GM19043 (cell line): Measurements from ENCODE around the gene HIGD1C.
"Not testable (repeated sequence)": the region's sequence is repeated elsewhere in the genome, so short reads cannot be mapped to it uniquely, and the experiment has no call there.

Source experiments
- ATAC-seq: cut with Tn5 transposase; IDR thresholded peaks from one replicate; pipeline ENCODE4 v1.9.1; 2021; ENCODE audit warnings: low read depth; ENCODE audit not compliant: unreplicated experiment

HIGD1C gene

DNA sequence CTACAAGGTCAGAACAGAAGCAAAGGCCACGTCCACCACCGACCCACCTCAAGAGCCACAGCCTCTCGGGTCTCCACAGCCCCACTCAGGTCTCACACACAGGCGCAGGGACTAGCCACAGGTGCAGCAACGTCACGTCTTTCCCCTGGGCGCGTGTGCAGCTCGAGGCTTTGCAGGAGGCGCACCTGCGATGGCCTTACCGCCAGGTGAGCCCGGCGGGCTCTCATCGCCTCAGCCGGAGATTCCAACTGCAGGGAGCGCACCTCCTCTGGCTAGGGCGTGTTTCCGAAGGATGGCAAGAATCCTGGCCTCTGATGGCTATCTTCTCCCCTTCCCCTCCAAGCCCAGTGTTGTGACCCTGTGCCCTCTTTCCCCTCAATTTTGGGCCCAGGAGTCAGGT lies at the start of gene HIGD1C:
Gene HIGD1C, plus strand, starts transcription at position 35 of the 400 bp plus-strand sequence. CDS start 1,455 bp downstream, outside the sequence.
- no peak for ATAC-seq

DNA sequence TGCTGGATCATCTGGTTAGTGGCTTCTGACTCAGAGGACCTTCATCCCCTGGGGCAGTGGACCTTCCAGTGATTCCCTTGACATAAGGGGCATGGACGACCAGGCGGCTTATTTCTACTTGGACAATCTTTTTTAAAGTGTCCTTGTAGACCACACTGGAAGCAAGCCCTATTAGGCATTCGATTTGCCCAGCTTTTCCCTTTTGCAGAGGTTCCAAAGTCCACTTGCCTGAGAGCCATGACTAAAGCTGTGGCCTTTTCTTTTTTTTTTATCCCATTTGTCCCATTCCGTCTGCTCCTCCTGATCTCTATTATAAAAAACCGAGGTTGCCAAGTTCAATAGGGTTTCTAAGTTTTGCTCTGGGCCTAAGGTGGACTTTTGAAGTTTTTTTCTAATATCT lies 43.9 kb upstream of the HIGD1C start:
- not testable (repeated sequence) for ATAC-seq

DNA sequence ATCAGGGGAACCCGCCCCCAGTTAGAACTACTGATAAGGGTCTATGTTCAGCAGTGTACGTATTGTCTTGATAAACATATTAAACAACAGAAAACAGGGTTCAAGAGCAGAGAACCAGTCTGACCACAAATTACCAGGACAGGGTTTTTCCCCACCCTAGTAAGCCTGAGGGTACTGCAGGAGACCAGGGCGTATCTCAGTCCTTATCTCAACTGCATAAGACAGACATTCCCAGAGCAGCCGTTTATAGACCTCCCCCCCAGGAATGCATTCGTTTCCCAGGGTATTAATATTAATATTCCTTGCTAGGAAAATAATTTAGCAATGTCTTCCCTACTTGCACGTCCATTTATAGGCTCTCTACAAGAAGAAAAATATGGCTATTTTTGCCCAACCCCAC lies 40.0 kb upstream of the HIGD1C start:
- not testable (repeated sequence) for ATAC-seq

DNA sequence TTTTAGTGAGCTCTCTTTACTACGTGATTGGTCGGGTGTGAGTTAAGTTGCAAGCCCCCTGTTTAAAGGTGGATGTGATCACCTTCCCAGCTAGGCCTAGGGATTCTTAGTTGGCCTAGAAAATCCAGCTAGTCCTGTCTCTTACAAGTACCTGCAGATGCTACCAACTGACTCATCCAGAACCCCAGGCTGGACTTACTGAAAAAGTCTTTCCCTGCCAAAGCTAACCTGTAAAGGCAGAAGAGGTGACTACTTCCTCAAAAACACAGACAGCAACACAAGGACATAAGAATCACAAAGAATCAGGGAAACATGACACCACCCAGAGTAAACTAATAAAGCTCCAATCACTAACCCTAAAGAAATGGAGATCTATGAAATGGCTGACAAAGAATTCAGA lies 39.1 kb upstream of the HIGD1C start:
- ATAC-seq: no peak

DNA sequence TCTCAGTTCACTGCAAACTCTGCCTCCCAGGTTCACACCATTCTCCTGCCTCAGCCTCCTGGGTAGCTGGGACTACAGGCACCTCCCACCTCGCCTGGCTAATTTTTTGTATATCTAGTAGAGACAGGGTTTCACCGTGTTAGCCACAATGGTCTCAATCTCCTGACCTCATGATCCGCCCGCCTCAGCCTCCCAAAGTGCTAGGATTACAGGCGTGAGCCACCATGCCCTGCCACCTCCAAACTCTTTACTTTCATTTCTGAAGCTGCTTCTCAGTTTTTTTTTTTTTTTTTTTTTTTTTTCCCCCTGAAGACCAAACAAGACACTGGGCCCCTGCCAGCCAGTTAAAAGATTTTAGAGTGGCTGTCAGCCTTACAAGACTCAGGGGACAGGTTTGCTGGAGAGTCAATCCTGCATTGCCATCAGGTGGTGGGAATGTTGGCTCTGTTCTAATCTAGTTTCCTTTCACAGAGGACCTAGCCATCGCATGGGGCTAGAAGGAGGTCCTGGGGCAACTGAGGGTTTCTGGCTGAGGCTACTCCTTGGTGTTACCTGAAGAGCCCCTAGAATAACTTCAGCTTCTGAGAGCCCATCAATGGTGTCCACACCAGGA lies 37.4 kb upstream of the HIGD1C start:
- no peak for ATAC-seq

DNA sequence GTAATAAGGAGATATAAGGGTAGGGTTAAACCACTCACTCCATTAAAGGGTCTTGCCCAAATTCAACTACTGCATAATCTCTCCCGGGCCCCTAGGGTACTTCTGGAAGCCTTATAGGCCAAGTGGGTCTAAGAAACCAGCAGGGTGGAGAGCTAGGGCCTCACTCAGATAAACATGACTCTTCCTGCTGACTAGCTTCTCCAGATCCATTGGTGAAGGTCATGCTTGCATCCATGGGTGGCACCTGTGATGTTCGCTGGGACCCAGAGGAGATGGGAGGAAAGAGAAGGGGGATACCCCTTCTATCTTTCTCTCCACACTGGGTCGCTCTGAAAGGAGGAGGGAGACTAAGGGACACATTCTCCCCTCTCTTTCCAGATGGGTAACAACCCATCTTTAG lies 36.1 kb upstream of the HIGD1C start:
- no peak for ATAC-seq

DNA sequence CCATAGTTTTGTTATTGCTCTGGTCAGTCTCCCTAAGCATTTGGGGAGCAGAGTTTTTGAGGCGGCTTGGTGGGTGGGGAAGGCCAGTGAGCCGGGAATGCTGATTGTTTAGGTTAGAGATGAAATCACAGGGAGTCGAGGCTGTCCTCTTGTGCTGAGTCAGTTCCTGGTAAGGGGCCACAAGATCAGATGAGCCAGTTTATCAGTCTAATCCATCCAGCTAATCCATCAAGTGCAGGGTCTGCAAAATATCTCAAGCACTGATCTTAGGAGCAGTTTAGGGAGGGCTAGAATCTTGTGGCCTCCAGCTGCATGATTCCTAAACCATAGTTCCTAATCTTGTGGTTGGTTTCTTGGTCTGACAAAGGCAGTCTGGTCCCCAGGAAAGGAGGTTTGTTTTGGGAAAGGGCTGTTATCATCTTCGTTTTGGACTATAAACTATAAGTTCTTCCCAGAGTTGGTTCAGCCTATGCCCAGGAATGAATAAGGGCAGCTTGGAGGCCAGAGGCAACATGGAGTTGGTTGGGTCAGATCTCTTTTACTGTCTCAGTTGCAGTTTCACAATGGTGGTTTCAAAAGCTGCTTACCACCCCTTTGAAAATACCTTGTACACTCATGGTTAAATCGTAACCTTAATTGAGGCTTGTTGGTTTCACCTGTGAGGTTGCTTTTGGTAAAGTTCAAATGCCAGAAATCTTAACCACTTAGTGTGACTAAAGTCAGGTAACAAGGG lies 33.6 kb upstream of the HIGD1C start:
- ATAC-seq: no peak

DNA sequence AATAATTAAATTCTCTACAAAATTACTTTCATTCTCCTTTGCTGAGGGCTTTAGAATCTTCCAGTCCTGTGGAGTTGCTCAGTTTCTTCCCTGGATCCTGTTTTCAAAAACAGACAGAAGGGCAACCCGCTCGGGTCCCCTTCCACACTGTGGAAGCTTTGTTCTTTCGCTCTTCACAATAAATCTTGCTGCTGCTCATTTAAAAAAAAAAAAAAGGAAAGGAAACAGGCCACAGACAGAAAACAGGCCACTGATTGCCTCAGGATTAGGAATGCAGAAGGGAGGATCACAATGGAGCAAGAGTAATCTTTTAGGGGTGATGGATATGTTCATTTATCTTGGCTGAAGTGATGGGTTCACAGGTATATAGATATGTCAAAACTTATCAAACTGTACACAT lies 29.5 kb upstream of the HIGD1C start:
- ATAC-seq: no peak

DNA sequence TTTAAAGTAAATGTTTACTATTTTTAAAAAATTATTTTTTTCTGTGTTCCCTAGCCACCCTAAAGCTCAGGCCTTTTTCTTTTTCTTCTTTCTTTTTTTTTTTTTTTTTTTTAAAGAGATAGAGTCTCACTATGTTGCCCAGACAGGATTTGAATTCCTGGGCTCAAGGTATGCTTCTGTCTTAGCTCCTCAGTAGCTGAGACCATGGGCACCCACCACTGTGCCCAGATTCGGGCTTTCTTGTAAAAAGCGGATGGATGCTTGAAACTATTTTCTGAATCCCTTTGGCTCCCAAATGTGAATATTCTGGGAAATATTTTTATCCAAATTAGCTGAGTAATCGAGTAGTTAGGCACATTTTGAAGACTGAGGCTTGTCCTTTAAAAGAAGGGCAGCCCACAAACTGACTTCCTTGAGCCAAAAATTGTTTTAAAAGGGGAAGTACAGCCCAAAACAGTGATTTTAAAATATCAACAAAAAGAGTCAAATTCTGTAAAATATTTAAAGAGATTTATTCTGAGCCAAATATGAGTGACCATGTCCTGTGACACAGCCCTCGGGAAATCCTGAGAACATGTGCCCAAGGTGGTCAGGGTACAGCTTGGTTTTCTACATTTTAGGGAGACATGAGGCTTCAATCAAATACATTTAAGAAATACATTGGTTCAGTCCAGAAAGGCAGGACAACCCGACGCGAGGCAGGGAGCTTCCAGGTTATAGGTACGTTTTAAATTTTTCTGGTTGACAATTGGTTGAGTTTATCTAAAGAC lies 28.8 kb upstream of the HIGD1C start:
- no peak for ATAC-seq

DNA sequence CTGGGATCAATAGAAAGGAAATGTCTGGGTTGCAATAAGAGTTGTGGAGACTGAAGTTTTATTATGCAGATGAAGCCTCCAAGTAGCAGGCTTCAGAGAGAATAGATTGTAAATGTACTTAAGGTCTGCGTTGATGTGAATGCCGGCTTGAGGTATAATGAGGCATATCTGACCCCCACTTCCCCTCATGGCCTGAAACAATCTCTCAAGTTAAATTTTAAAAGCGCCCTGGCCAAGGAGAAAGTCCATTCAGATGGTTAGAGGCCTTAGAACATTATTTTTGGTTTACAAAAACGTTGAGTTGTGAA lies 28.3 kb upstream of the HIGD1C start:
- ATAC-seq: no peak

DNA sequence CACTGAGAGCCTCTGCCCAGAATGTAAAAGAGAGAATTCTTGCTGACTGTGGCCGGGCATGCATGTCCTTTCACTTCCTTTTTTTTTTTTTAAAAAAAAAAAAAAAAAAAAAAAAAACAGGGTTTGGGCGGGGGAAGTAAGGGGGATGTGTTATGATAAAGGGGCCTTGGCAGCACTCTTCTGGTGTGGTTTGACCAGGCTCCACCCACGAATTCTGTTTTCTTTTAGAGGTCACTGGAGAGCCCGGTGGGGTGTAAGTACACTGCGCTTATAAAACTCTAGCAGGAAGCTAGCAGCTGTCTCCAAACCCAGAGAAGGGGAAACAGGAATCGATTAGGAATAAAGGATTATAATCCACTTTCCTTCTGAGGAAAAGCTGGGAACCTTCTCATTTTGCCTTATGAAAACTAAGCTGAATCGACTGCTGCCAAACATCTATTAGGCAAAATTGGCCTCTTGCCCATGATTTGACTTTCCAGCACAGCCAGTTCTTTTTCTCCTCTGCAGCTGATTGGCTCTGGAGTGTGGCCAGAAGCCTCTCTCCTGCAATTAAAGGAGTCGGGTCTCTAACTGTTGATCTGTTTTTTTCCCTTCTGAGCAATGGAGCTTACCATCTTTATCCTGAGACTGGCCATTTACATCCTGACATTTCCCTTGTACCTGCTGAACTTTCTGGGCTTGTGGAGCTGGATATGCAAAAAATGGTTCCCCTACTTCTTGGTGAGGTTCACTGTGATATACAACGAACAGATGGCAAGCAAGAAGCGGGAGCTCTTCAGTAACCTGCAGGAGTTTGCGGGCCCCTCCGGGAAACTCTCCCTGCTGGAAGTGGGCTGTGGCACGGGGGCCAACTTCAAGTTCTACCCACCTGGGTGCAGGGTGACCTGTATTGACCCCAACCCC lies 27.7 kb upstream of the HIGD1C start:
- peak; percentile 80 for ATAC-seq

DNA sequence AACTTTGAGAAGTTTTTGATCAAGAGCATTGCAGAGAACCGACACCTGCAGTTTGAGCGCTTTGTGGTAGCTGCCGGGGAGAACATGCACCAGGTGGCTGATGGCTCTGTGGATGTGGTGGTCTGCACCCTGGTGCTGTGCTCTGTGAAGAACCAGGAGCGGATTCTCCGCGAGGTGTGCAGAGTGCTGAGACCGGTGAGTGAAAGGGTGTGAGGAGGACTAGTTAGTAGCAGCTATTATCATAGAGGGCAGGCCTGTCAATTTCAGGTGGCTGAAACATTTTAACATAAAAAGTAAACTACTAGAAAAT lies 27.0 kb upstream of the HIGD1C start:
- no peak for ATAC-seq

DNA sequence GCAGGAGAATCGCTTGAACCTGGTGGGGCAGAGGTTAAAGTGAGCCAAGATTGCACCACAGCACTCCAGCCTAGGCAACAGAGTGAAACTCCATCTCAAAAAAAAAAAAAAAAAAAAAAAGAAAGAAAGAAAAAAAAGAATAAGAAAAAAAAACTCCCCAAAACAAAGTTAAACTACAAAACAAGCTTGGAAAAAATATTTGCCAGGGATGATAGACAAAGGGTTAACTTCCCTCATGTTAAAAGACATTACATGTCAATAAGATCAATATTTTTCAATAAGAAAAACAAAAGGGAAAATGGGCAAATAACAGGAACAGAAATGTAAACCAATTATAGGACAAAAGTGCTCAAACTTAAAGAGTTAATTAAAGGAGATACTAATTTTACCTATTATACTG lies 26.4 kb upstream of the HIGD1C start:
- ATAC-seq: no peak

DNA sequence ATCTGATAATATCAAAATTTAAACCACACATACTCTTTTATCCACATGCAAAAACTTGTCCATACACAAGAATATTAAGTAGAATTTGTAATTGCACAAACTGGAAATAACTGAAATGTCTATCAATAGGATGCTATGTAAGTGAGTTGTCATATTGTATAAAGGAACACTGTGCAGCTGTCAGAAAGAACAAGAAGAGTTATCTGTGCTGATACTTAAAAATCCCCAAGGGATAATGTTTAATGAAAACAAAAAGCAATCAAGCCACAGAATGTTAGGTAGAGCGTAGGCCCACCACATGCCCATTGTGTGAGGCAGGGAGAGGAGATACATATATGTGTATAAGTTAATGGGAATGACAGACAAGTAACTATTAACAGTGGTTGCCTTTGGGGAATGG lies 25.9 kb upstream of the HIGD1C start:
- ATAC-seq: no peak

DNA sequence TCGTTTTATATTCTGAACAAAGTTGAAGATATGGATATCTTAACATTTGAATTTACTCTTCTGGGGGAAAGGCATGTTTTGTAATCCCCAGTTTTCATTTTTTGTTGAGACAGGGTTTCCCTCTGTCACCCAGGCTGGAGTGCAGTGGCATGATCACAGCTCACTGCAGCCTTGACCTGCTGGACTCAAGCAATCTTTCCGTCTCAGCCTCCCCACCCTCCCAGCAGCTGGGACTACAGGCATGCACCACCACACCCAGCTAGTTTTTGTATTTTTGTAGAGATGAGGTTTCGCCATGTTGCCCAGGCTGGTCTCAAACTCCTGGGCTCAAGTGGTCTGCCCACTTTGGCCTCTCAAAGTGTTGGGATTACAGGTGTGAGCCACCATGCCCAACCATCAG lies 25.4 kb upstream of the HIGD1C start:
- not testable (repeated sequence) for ATAC-seq

DNA sequence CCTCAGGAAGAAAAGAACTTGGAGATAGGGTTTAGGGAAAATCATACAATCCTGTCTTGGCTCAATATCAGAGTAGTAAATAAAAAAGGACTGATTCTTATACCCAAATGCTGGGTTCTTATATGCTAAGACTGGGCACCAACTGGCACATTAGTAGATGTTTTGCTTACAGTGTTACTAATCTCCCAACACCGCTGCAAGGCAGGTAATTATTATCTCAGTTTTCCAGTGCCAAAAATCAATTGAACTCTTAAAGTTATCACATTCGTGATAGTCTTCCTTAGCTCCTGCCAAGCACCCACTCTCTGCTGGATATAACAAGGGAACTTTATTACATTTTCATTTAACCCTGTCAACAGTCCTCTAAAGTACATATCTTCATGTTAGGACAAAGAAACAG lies 25.0 kb upstream of the HIGD1C start:
- ATAC-seq: no peak

DNA sequence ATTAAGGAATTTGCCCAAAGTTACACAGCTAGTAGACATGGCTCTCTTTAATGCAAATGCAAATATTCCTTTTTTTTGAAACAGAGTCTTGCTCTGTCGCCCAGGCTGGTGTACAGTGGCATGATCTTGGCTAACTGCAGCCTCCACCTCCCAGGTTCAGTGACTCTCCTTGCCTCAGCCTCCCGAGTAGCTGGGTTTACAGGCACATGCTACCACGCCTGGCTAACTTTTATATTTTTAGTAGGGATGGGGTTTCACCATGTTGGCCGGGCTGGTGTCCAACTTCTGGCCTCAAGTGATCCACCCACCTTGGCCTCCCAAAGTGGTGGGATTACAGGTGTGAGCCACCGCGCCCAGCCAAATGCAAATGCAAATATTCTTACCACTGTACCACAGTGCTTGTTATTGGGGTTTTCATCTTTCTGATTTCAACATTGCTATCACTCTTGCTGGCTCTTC lies 24.5 kb upstream of the HIGD1C start:
- ATAC-seq: no peak

DNA sequence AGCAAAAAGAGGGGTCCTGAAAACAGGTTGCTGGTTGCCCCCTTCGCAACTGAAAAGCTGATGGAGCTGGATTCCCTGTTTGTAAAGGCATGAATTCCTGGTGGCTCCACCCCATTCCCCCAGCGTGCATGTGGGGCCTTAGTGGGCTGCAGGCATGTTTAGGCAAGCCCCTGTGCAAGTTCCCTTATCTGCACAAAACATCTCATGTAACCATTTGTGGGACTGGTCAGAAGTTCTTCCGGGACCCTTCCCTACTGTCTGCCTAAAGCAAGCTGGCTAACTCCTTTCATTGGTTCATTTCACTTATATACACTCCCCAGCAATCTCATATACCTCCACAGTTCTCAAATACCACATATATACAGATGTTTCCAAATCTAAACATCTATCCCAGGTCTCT lies 24.0 kb upstream of the HIGD1C start:
- no peak for ATAC-seq

DNA sequence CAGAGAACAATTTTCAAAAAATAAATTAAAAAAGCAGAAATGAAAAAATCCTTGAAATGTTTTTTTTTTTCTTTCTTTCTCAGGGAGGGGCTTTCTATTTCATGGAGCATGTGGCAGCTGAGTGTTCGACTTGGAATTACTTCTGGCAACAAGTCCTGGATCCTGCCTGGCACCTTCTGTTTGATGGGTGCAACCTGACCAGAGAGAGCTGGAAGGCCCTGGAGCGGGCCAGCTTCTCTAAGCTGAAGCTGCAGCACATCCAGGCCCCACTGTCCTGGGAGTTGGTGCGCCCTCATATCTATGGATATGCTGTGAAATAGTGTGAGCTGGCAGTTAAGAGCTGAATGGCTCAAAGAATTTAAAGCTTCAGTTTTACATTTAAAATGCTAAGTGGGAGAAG lies 22.5 kb upstream of the HIGD1C start:
- ATAC-seq: no peak

DNA sequence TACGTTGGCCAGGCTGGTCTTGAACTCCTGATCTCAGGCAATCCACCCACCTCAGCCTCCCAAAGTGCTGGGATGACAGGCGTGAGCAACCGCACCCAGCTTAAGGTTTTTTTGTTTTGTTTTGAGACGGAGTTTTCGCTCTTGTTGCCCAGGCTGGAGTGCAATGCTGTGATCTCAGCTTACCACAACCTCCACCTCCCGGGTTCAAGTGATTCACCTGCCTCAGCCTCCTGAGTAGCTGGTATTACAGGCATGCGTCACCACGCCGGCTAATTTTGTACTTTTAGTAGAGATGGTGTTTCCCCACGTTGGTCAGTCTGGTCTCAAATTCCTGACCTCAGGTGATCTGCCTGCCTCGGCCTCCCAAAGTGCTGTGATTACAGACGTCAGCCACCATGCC lies 21.9 kb upstream of the HIGD1C start:
- ATAC-seq: not testable (repeated sequence)

DNA sequence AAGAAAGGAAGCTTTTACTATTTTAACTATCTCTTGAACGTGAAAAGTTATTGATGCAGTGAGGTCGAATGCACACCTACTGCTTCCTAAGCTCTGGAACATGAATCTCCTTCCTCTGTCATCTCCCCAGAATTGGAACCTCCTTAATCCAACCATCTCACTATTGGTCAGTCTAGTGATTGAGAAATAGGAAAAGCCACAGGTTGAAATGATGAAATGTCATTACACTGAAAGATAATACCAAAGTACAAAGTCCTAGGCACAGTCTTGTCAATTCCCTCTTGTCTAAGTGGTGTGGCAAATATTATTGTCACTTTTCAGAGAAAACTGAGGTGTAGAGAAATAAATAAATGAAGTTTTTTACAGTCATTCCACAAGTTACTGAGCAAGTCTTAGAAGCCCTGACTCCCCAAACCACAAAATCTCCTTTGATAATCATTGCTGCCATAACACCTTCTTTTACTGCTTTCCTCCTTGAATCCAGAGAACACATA lies 19.5 kb upstream of the HIGD1C start:
- ATAC-seq: no peak
